HG02938 (cell line): Measurements from ENCODE around the gene NECAB2.

Source experiments
- ATAC-seq: cut with Tn5 transposase; IDR thresholded peaks from one replicate; pipeline ENCODE4 v1.9.1; 2021; ENCODE audit warnings: mild to moderate bottlenecking, moderate library complexity; ENCODE audit not compliant: unreplicated experiment

The NECAB2 gene

DNA sequence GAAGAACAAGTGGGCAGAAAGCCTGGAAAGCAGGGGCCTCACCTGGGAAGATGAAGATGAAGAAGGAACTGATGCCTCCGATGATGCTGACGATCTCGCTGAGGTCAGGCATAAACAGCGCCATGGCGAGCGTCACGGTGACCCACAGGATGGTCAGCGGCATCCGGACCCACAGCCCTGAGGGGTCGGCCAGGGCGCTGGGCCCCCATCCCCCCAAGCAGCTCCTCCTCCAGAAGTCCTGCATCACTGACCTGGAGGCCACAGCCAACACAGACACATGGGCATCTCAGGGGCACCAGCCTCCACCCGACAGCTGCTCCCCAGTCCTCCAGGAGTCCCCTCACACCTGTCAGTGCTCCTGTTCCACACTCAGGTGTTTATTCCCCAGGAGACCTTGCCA is 48.4 kb downstream of the NECAB2 start:
- no peak for ATAC-seq

DNA sequence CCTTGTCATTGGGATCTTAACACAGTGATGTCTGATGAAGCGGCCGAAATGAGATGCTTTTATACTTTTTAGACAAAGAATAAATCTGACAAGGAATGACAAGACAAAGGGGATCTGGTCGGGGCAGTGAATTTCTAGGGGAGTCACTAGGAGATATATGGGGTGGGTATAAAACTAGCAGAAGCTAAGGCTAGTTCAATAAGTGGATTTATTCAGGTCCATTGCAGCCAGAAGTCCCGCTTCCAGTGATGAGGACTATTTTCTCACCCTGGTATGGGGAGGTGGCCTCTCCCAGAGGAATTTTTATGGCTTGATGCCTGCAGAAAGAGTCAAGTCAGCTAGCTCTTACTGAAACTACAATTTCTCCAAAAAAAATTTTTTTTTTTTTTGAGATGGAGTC is 50.7 kb downstream of the NECAB2 start:
- ATAC-seq: no peak

DNA sequence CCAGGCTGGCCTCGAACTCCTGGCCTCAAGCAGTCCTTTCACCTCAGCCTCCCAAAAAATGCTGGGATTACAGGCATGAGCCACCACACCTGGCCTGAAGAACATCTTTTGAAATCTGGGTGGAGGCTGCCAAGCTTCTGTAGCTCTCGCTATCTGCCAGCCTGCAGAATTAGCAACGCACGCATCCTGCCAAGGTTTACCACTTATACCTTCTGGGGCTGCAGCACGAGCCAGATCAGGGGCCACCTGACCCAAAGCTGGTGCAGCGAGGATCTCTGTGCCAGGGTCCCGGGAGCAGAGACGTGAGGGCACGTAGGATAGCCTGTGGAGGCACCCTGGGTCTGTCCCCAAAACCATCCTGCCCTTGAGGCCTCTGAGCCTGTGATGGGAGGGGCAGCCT is 52.3 kb downstream of the NECAB2 start:
- ATAC-seq: no peak

DNA sequence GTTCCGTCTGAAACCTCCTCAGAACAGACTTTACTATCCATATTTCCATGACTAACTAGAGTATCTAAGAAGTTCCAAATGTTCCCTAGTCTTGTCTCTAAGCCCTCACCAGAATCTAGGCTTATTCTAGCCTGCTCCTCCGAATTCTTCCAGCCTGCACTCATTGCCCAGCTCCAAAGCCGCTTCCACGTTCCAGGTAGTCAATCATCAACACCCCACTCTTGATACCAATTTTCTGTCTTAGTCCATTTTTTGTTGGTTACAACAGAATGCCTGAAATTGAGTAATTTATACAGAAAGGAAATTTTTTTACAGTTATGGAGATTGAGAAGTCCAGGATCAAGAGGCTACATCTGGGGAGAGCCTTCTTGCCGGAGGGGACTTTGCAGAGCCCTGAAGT is 53.4 kb downstream of the NECAB2 start:
- no peak for ATAC-seq

GRCh38 chr16:84022644-84023043 is 54.6 kb downstream of the NECAB2 start:
- no peak for ATAC-seq

GRCh38 chr16:84024854-84025253 is 56.8 kb downstream of the NECAB2 start:
- ATAC-seq: no peak

GRCh38 chr16:84026606-84027005 is 58.6 kb downstream of the NECAB2 start:
- ATAC-seq: no peak

DNA sequence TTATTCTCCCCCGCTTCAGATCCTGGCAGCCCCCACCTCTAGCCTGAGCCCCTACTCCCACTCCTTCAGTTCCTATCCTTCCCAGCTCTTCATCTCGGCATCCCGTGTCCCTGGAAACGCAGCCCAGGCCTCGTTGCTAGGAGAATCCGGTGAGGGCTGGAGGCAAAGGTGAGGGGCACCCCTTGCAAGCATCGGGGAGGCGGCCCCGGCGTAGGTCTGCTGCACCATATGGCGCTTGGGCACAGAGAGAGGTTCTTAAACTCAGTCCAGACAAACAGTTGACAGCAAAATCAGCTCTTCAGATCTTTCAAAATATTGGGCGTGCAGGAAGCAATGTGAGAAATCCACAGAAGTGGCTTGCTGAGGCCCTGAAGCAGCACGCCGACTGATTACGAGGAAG is 59.6 kb downstream of the NECAB2 start:
- ATAC-seq: no peak

DNA sequence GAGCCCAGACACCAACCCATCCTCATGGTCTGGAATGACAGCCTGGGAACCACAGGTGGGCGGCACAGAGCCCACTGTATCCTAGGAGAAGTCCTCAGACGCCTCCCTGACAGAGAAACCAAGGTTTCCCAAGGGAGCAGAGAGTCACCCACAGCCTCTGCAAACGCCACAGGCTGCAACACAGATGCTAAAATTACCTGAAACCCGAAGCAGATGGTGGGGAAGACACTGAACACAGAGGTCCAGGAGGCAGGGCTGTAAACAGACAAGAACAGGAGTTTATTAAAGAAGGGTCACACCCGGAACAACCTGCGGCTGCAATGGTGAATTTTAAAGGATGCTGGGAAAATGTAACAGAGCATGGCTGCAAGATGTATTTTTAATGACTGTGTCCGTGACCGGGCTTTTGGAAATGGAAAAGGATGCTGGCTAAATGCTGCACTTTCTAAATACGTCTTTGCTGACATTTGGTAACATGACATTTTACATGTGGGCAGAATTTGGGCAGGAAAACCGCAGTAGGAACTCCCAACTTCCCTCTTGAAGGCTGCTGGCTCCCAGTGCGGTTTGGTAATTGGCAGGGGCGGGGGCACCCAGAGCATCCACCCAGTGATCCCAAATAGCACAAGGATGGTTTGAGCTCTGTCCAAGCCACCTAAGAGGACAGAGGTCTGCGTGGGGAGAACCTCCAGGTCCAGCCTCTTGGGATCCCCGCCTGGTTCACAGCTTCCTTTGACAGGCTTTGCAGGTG is 61.4 kb downstream of the NECAB2 start:
- no peak for ATAC-seq

GRCh38 chr16:84031556-84031955 is 63.5 kb downstream of the NECAB2 start:
- ATAC-seq: no peak

- no peak for ATAC-seq
Observed at GRCh38 chr16:84032458-84033178, 64.6 kb downstream of the NECAB2 start.

DNA sequence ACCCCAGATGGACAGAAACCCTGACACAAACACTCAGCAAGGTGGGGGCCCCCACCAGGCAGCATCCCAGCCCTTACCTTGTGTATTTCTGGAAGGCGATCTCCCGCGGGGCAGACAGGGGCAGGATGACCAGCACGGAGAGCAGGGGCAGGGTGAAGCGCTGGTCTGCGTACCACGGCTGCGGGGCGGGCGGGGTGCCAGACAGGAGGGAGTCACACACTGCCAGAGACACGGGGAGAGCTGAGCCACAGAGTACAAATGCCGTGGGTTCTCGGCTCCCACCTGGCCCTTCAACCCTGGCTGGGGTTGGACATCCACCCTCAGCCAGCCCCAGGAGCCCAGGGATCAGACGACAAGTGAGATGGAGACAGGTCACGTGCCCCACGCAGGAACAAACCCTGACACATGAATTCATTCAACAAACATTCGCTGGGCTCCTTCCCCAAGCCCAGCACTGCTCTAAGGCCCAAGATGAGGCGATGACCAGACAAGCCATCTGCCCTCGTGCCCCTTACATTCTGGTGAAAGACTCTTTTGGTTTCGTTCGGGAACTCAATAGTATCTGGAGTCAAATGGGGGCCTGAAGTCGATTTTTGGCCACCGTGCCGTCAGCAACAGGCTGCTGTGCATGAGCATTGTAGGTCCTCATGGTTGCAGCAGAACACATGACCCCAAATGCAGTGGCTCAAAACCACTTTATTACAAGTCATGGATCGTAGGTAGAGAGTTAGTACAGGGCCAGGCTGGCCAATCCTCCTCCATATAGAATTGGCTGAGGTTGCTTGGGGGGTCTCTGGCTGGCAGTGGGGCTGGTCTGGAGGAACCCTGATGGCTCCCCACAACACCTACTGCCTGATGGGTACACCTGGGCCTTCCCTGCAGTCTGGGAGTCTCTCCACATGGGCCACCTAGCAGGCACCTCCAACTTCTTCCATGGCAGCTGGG is 65.5 kb downstream of the NECAB2 start:
- ATAC-seq: no peak

DNA sequence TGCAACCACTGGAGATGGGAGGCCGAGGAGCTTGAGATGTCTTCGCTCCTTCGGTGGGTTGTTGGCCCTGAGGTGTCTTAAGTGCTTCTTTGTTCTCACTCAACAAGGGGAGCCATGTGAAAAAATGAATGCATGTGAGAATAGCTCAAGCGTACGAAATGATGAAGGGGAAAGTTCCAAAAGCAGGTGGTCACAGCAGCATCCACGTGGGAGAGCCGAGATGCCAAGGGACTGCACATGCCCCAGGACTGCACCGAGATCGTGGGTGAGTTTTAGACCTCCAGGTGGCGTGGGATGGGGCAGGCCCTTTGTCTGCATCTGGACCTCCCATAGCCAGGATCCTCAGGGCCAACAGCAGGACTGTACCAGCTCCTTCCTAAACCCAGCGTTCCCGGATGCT is 66.5 kb downstream of the NECAB2 start:
- no peak for ATAC-seq

DNA sequence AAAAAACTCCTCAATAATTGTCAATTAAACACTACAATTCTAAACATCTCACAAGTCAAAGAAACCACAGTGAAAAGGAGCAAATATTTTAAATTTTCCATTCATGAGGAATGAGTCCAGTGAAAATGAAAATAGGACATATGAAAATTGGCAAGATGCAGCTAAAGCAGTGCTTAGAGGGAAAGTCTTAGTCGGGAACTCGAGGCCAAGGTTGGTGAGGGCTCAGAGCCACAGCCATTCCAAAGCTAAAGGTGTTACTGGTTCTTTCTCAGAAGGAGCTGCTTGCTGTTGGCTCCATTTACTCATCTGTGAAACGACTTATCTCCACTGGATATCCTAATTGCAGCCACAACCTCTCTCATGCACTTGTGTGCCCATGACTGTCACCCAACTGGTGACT is 68.1 kb downstream of the NECAB2 start:
- no peak for ATAC-seq

GRCh38 chr16:84036982-84037425 is 69.0 kb downstream of the NECAB2 start:
- no peak for ATAC-seq

DNA sequence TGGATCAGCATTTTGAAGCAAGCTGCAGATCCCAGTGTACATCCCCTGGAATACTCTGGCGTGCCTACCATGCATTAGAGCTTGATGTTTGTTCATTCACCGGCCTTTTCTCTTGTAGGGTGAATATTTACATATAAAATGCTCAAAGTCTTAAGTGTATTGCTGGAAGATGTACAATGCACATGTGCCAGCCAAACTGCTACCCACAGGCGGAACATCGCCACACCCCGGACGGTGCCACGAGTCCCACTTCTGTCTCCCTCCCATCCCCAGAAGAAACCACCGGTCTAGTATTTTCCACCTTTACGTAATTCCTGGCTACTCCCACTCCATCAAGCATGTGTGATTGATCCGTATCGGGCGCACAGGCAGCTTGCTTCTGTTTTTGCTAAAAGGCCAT is 70.4 kb downstream of the NECAB2 start:
- no peak for ATAC-seq

DNA sequence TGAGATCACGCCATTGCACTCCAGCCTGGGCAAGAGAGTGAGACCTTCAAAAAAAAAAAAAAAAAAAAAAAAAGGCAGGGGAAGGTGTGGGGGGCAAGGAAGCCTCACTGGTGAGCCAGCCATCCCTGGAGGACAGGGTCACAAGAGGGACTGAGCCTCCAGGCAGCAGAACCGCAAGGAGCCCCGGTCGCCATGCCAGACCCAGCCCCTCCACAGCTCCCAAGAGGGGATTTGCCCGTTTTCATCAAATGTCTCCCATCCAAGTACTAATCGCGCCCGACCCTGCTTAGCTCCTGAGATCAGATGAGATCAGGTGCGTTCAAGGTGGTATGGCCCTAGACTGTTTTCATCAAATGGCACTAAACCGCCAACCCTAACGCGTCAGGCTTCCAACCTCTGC is 71.7 kb downstream of the NECAB2 start:
- no peak for ATAC-seq

DNA sequence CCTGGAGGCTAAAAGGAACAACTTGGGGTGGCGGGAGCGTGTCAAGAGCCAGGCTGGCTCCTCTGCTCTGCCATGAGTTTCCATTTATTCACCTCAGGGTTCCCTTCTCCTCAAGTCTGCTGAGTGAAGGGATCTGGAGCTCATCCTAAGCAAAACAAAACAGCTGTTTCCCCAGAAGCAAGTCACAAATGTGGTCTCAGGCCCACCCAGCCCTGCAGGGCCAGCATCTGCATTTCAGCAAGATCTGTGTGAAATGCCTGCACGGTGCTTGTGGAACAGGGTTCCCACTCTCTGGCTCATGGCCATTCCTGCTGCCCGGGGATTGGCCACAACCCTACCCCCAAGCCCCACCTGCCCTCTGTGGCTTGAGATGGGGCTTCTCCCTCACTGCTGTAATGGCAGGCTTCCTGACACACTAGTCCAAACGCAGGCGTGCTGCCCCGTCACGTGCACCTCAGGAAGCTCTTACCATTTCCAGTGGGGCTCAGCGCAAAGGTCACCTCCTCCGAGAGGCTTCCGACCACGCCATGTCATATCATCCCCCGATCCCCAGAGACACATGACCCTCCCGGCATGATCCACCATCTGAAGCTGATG is 72.3 kb downstream of the NECAB2 start:
- ATAC-seq: no peak

- ATAC-seq: no peak
Observed at GRCh38 chr16:84040823-84041820, 73.1 kb downstream of the NECAB2 start.

DNA sequence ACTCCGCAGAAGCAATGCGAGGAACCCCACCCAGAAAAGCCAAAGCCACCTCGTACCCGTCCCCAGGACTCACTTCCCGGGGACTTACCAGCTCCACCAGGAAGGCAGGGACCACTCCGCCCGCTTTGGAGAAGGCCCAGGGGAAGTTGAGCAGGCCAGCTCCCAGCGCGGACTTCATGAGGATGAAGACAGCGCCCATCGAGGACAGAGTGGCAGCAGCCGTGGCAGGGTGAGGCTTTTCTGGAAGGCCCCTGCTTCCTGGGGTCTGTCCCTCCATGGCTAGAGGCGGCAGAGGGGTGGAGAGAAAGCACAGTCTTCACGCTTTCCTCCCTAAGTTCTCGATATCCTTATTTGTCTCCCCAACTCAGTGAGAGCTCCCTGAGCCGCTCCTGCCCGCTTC is 73.8 kb downstream of the NECAB2 start:
- no peak for ATAC-seq
